ENCODE measurements around the gene STXBP4.
"Not testable (repeated sequence)": the region's sequence is repeated elsewhere in the genome, so short reads cannot be mapped to it uniquely, and the experiment has no call there.

Gene STXBP4

GRCh38 chr17:55059724-55060123 is 91.2 kb downstream of the STXBP4 start:
- no peak for DNase-seq

DNA sequence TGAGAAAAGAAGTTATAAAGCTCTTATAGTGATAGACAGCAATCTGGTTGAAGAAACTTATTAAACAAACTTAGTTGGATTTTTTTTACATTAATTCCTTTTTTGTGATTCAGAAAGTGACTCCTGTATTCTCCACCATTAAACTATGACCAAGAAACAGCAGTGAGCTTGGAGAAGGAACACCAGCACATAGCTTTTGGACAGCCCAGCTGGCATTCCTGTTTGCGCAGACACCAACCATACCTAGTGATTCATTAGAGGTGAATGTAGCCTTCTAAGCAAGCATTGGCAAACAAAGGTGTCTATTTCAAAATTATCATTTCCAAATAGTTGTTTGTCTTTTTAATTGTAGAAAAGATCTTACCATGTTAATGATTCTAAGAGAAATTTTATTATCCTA is 94.4 kb downstream of the STXBP4 start:
- DNase-seq: peak; percentile 36

DNA sequence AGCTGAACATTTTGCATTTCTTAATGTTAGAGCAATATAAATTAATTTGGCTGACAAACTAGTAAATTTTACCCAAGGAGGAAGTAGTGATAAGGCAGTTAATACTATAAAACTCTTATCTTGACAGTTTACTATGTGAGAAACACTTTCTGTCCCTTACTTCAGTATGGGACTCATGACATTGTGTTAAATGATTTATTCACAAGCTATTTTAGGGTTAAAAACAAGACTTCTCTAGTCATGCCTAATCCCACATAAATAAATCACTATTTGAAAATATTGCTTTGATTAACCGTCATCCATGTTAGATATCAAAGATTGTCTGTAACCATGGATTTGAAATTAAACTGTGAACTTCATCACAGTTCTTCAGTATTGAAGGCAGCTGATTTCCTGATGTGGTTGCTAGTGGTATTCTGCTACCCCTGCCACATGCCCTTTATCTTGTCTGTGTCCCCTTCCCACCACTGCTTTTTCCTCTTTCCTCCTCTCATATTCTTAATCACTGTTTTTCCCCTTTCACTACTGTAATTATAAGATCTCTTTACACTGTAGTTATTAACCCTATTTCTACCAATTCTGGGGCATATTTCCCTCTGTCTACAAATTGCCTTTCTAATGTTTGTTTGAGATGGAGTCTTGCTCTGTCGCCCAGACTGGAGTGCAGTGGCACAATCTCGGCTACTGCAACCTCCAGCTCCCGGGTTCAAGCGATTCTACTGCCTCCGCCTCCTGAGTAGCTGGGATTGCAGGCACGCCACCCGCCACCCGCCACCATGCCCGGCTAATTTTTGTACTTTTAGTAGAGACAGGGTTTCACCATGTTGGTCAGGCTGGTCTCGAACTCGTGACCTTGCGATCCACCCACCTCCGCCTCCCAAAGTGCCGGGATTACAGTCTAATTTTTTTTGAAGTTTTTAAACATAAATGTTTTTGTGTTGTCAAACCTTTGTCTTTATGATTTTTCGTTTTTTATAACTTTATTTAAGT is 95.6 kb downstream of the STXBP4 start:
- DNase-seq: no peak

DNA sequence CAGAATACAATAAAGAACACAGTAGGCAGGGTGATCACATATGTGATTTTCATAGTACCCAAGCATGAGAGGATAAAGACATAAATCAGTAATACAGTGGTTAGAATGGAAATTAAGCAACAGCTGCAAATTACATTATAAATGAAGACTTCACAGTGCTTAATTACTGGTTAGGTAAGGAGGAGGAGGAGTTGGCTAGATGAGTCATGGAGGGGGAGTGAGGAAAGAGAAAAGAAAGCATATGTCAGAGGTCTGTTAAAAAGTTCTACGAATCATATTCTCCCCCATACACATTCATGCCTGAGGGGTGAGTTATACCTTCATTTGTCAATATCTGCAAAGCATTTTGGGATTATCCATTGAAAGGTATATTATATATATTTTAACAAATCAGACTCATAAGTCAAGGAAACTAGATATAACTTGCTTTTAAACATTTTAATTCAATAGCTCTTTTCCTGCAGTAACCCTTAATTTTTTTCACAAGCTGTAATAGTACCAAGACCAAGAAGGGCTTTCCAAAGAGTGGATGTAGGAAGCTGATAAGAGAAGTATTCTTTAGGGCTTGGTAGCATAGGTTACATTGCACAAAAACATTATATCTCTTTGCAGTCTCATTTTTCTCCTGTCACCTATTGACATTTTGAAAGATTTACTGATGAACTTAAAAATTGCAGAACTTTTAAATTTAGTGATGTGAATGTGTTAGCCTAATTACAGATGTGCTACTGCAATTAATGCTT is 99.3 kb downstream of the STXBP4 start:
- peak; percentile 44 for DNase-seq

DNA sequence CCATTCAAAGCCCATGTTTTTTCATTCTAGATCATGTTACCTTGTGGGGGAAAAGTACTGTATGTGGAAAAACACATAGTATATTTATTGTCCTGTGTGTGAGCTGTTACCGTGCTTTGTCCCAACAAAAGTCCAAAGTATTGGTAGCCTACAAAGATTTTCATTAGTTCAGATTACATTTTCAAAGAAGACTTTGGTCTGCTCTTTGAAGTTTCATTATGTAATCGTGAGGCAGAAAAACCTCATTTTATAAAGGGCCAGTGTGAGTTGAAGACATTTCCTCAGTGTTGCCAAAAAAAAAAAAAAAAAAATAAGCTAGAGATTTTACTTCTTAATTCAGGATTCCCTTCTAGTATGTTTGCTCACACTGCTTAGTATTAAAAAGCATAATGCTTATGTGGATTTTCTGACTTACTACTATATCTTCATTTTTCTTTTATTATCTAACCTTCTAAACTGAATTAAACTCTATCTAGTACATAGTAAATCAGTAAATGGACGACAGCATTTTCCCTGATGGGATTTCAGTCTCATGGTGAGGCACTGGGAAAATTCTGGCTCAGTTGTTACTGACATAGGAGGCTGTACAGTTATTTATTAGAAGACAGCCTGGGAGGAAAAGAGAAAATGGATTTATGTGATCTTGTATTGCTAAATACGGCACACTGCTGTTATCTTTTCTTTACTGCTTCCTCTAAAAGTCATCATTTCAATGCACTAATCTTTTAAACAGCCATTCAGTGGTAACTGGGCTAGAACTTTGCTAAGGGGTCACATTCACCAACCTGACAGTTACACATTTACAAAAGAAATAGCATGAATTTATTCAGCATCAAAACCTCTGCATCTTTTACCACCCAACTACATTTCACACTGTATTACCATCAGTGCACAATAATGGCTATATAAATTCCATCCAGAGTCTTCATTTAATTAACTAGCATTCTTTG is 100.6 kb downstream of the STXBP4 start:
- no peak for DNase-seq

- DNase-seq: no peak
Observed at GRCh38 chr17:55069983-55070529, 101.5 kb downstream of the STXBP4 start.

- DNase-seq: no peak
Observed at GRCh38 chr17:55072898-55073297, 104.3 kb downstream of the STXBP4 start.

GRCh38 chr17:55073467-55073866 is 104.9 kb downstream of the STXBP4 start:
- DNase-seq: not testable (repeated sequence)

DNA sequence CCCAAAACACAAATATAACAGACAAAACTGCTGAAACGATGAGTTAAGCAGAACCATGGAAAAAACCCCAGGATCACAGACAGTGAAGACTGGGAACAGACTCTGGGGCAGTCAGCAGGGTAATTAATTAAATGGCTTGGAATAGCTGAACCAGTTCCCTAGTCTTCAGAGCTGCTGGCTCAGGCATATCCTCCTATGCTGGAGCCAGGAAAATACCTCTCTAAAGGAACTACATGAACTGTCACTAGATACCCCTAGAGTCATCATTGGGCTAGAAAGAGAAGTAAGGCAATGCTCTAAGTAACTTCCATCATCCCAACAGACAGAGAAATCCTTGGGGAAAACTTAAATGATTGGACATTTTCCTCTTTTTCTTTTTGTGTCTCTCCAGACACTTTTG is 113.0 kb downstream of the STXBP4 start:
- DNase-seq: no peak

GRCh38 chr17:55086635-55087058 is 118.1 kb downstream of the STXBP4 start:
- peak; percentile 89 for DNase-seq

DNA sequence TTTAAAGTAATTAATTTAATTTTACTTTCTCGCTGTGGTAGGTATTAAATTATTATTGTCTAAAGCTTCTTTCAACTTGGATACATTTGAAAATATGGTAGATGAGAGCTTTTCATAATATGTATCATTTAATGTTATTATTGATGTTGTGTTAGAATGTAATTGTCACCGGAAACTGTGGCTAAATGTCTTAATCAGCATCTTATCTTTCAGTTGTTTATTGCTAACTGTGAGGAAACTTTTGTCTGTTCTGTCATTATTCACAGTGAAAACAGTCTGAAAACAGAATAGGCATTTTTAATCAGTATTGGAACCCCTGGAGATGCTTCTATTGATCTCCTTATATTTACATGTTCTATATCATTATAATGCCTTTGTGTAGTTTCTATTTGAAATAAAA is 120.7 kb downstream of the STXBP4 start:
- no peak for DNase-seq

DNA sequence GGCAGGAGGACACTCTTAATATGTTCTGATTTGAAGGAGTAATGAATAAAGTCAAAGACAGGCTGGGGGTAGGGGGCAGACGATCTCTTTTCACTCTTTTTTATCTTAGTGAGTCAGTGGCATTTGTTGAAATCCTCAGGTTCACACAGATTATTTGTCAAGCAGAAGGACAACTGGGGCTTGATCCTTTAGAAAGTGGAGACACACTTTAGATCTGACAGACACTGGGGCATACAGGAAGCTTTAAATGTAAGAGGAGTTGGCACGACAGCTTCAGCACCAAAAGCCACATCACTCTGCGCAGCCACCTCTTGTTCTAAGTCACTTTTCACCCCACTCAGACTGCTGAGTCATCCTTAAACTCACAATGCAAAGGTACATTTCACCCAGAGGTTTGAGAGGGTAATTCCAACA is 121.5 kb downstream of the STXBP4 start:
- no peak for DNase-seq

DNA sequence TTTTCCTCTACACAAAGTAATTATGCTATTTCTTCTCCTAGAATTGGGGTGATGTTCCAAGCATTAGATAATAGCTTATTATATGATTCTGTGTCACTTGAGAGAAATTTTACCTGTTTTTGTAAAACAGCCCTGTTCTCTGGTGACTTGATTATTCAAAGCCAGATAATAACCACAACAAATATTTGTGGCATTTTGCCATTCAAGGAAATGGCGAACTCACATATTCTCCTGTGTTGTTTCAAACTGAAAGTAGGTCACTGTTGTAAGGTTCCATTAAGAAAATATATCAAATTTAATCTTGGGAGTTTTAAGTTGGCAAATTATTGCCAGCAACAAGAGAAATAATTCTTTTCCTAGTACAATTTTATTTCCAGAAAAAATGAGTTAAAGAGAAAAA is 124.8 kb downstream of the STXBP4 start:
- no peak for DNase-seq

DNA sequence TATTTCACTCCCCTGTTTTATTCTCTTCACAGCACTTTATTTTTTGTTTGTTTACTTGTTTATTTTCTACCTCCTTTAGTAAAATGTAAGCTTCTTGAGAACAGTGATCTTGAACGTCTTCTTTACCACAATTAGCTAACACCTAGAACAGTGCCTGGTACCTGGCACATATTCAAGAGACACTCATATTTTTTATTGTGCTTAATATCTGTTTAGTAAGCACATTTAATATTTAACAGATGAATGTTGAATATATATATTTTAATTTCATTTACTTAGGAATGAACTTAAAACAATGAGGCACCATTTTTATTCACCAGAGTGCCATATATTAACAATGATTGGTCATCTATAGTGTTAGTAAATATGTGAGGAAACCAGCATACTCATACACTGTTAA is 130.2 kb downstream of the STXBP4 start:
- DNase-seq: no peak

- DNase-seq: no peak
Observed at GRCh38 chr17:55110521-55110920, 142.0 kb downstream of the STXBP4 start.

GRCh38 chr17:55114283-55114682 is 145.7 kb downstream of the STXBP4 start:
- DNase-seq: no peak

DNA sequence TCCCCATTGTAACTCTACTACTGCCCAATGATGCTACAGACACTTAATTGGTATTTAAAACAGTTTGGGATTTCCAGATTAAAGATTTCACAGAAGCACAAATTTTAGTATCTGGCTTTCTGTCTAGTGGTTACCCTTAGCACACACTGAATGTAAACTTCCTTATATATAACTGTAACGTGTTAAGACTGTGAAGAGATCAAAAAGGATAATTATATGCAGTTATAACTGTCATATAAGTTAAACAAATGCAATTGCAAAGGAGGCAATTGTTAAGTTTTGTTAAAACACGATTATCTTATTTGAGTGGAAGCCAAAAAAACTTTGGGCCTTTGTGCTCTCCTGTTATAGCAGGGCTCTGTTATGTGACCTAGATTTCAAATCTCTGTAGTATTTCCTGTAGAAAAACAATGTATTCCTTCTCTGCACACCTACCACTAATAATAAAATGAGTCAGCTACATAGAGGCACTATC is 147.9 kb downstream of the STXBP4 start:
- no peak for DNase-seq

DNA sequence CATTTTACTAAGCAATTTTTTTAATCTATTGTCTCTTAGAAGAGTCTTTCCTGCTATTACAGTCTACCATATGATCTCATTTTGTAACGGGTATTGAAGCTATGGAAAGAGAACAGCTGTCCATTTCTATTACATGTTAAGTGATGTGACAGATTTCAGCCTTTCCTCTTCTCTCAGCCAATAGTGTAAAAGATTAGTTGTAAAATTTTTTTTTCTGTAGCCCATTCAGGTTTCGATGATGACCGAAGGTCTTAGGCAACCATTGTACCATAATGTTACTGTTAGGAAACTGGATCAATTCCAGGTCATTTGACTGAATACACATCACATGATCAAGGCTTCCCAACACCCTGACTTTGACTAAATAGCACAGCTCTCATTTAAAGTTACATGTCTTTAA is 148.6 kb downstream of the STXBP4 start:
- DNase-seq: no peak

DNA sequence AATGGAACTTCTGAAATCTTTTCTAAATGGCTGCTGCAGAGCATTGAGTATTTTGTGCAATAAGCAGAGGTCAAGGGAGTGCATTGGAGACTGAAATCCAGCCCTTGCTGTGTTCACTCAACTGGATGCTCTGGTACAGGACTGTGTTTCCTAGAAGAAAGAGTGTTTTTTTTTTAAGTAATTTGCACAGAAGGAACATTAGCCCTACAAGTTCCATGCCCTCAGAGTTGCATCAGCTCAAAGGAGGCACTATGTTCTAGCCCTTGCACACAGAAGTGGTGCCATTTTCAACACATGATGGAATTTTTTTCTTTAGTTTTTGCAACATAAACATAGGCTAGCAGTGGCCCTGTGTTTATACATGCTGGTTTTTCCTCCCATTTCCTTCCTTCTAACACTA is 152.1 kb downstream of the STXBP4 start:
- no peak for DNase-seq

DNA sequence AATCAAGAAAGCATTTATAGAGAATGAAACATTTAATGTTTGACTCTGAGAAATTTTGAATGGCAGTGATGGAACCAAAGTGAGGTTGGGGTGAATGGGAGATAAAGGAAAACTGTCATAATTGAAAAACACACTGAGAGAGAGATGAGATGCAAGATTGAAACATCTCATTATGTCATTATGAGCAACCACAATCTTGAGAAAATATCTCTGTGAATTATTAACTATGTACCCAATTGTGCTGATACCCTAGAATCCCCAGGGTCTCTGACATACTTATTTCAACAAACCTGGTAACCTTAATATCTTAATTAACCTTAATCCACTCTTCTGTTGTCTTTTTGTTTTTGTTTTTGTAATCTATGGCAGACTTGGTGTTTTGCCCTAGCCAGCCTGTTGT is 152.7 kb downstream of the STXBP4 start:
- DNase-seq: no peak

- DNase-seq: no peak
Observed at GRCh38 chr17:55122114-55122513, 153.5 kb downstream of the STXBP4 start.

- DNase-seq: no peak
Observed at GRCh38 chr17:55124730-55125360, 156.3 kb downstream of the STXBP4 start.
